Activated T-helper 17 cell treated with anti-CD3 and anti-CD28 coated beads, Interleukin-2, amount 50 U/mL, for 72 hours (primary cell): ENCODE measurements around the gene PAF1. TPM values are rescaled to one million over a fixed set of nuclear protein-coding genes. Genes with fewer than 3 reads are reported as not detected.

ENCODE experiments used
- ATAC-seq: fragments of 150-1000 bp; cut with Tn5 transposase; replicated peaks from 2 replicates; pipeline ENCODE4 v1.10.0; 2021; ENCODE audit warnings: mild to moderate bottlenecking, moderate library complexity
- H3K27ac Mint-ChIP-seq: one replicate; pipeline ENCODE4 v1.8.0; 2022; ENCODE audit warnings: mixed read lengths
- H3K27me3 Mint-ChIP-seq: one replicate; pipeline ENCODE4 v1.8.0; 2022; ENCODE audit warnings: mixed read lengths
- H3K36me3 Mint-ChIP-seq: one replicate; pipeline ENCODE4 v1.8.0; 2022; ENCODE audit warnings: low read depth, mild to moderate bottlenecking, mixed read lengths
- H3K4me1 Mint-ChIP-seq: one replicate; pipeline ENCODE4 v1.8.0; 2022; ENCODE audit warnings: mixed read lengths
- H3K4me3 Mint-ChIP-seq: one replicate; pipeline ENCODE4 v1.8.0; 2022; ENCODE audit warnings: mild to moderate bottlenecking, mixed read lengths
- H3K9me3 Mint-ChIP-seq: one replicate; pipeline ENCODE4 v1.8.0; 2022; ENCODE audit warnings: mixed read lengths
- total RNA-seq, 2 donors: library from RNA; stranded (reverse); gene quantifications; one replicate each; pipeline ENCODE4 v1.2.3, GENCODE V29; 2022

The PAF1 gene
- total RNA-seq, 2 donors from 2014 or later = 46.6 to 58.6 TPM

DNA sequence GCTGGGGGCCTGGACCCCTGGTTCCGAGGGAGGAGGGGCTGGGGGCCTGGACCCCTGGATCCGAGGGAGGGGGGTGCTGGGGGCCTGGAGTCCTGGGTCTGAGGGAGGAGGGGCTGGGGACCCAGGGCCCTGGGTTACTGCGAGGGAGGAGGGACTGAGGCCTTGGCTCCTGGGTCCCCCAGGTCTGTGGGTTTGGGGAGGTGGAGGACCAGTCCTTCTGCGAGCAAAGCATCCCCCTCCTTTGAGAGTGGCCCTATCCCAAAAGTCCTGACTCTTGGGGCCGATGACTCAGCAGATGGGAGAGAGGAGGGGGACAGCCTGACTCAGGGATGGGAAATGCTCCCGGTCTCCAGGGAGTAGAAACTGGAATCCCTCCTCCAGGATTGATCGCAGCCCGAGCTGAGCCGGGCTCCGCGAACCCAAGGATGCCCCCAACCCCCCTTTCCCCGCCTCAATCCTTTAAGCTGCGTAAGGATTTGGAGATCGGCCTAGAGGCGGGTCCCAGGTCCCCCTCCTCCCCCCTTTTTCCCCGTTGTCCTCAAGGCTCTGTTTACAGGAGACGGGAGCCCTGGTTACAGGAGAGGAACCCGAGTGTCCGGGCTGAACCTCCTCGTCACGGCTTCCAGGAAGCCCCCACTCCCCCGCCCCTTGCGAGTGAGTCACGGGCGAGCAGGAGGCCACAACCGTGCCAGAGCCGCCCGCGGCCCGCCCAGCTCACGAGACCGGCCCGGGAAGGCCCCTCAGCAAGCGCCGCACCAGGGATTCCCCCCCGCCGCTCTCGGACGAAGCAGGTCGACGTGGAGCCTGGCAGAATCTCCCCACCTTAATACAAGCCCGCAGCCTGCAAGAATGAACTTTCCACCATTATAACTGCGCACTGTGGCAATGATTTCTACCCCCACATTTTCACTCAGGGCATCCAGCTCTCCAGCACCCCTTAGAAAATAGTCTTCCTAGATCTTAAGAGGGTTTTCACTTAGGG is 12.7 kb upstream of the PAF1 start:
- Mint-ChIP-seq H3K4me3 (peak overlapping the region; percentile 91), H3K4me1 (peaks cover 31% of the 10 kb centered on the region), H3K36me3 (peaks cover 58% of the 10 kb centered on the region), H3K27me3 (no peaks in the 10 kb centered on the region), H3K9me3 (no peaks in the 10 kb centered on the region), H3K27ac (peak overlapping the region; percentile 91)
- peak; percentile 39 for ATAC-seq

DNA sequence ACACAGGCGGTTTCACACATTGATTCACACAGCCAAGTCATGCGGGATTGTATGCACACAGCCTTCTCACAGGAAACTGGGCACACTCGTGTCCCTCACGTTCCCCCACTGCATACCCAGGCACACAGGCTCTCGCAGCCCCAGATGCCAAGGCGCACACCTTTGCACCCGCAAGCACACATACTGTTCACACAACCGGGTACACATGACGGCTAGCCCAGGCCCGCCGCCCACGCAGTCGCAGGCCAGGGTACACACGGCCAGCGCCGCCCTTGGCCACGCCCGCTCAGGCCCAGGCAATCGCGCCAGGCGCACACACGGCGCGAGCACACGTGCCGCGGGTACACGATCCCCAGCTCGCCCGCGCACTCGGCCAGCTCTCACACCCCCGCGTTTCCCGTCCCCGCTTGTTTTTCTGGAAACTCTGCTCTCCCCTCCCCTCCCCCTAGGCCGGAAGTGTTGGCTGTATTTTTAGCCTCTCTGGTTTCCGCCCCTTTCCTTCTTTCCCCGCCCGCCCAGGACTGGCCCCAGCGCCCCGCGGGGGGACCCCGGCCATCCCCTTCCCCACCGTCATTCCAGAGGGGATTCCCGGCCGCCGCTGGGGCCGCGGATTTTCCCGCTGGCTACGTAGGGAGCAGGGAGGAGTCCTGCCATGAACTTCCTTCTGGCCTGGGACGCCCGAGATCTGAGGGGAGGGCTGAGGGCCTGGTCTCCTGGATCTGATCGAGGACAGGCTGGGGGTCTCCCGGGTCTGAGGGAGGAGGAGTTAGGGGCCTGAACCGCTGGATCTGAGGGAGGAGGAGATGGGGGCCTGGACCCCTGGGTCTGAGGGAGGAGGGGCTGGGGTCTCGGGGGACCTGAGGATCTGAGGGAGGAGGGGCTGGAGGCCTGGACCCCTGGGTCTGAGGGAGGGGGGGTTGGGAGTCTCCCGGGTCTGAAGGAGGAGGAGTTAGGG is 11.7 kb upstream of the PAF1 start:
- no peaks in the 10 kb centered on the region for H3K27me3 Mint-ChIP-seq
- peak overlapping the region; percentile 91 for H3K4me3 Mint-ChIP-seq
- peak; percentile 9 for ATAC-seq
- peak overlapping the region; percentile 91 for H3K27ac Mint-ChIP-seq
- H3K9me3 Mint-ChIP-seq = no peaks in the 10 kb centered on the region
- peaks cover 37% of the 10 kb centered on the region for H3K4me1 Mint-ChIP-seq
- H3K36me3 Mint-ChIP-seq = peaks cover 54% of the 10 kb centered on the region

DNA sequence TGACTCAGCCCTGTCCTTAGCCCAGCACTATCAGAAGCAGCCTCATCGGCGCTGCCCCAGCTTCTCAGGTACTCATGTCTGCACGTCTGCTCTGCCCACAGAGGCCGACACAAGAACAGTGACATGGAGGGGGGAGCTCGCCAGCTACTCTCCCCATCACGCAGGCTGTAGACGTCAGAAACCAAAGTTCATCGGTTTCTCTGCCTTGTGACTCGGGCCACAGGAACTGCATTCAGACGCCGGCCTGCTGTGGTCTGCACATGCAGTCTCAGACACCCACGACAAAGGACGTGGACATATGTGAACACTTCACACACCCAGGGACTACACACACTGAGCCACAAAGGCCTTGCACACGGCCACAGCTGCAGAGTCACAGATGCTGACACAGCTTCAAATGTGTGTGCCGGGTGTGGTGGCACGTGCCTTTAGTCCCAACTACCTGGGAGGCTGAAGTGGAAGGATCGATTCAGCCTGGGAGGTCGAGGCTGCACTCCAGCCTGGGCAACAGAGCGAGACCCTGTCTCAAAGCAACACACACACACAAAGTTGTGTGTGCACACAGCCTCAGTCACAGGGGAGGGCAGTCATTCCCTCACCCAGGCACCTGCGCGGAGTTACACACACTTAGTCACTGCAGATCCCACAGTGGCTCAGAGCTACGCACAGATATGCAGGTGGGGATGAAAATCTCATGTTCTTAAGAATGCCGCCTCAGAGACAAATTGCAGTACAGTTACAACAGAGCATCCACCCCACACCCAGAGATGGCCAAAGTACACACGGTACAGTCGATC is 10.8 kb upstream of the PAF1 start:
- Mint-ChIP-seq H3K27ac (peak overlapping the region; percentile 91), H3K4me1 (peaks cover 37% of the 10 kb centered on the region), H3K27me3 (no peaks in the 10 kb centered on the region), H3K4me3 (peak overlapping the region; percentile 91), H3K36me3 (peaks cover 46% of the 10 kb centered on the region), H3K9me3 (no peaks in the 10 kb centered on the region)
- peak; percentile 71 for ATAC-seq

DNA sequence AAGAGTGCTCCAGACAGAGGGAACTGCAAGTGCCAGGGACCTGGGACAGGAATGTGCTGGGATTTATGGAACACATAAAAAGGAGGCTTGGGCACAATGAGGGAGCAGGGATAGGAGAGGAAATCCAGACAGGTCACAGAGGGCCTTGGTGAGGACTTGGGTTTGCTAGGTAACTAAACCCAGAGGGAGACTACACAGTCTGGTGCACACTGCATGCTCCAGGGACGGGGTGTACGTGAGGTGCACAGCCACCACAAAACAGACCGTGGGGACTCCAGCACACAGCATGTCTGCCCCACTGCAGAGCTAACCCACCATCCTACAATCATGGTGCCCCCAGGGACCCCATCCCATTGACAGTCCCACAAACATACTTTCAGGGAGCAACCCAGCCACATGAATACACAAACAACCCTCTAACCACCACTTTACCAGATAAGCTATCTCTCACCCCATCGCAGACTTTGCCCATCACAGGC is 10.2 kb upstream of the PAF1 start:
- H3K36me3 Mint-ChIP-seq = peaks cover 41% of the 10 kb centered on the region
- H3K4me3 Mint-ChIP-seq = peak overlapping the region; percentile 91
- peaks cover 33% of the 10 kb centered on the region for H3K4me1 Mint-ChIP-seq
- no peaks in the 10 kb centered on the region for H3K27me3 Mint-ChIP-seq
- peak; percentile 8 for ATAC-seq
- peak overlapping the region; percentile 91 for H3K27ac Mint-ChIP-seq
- H3K9me3 Mint-ChIP-seq = no peaks in the 10 kb centered on the region

DNA sequence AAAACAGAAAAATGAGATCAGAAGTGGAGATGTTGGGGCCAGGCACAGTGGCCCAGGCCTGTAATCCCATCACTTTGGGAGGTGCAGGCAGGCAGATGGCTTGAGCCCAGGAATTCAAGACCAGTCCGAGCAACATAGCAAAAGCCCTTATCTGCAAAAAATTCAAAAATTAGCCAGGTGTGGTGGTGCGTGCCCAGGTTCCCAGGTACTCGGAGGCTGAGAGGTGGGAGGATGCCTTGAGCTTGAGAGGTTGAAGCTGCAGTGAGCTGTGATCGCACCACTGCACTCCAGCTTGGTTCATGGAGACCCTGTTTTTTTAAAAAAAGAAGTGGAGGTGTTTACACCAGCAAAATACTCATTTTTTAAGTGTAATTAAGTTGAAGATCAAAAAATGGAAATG is 9.2 kb upstream of the PAF1 start:
- no peak for ATAC-seq

DNA sequence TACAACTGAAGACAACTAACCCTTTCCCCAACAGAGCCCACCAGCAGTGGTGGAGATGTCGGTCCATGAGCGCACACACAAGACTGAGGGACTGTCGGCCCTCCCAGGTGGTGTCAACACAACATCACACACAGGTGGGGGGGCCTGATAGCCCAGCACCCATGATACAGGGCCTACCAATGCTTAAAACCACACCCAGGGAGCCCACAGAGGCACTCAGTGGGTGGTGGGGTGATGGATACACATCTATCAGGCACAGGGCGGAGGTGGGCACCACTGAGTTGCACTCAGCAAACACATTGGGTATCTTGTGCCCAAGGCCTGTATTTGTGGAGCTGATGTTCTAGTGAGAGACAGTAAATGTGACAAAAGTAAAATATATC is 8.8 kb upstream of the PAF1 start:
- ATAC-seq = no peak
- H3K9me3 Mint-ChIP-seq = no peaks in the 10 kb centered on the region

More for the DNA sequence above, 9.2 kb upstream of the PAF1 start:
- H3K9me3 Mint-ChIP-seq = no peaks in the 10 kb centered on the region
- peak overlapping the region; percentile 91 for H3K4me3 Mint-ChIP-seq
- H3K27ac Mint-ChIP-seq = peak overlapping the region; percentile 94
- H3K36me3 Mint-ChIP-seq = peaks cover 48% of the 10 kb centered on the region
- H3K4me1 Mint-ChIP-seq = peaks cover 31% of the 10 kb centered on the region
- H3K27me3 Mint-ChIP-seq = no peaks in the 10 kb centered on the region

DNA sequence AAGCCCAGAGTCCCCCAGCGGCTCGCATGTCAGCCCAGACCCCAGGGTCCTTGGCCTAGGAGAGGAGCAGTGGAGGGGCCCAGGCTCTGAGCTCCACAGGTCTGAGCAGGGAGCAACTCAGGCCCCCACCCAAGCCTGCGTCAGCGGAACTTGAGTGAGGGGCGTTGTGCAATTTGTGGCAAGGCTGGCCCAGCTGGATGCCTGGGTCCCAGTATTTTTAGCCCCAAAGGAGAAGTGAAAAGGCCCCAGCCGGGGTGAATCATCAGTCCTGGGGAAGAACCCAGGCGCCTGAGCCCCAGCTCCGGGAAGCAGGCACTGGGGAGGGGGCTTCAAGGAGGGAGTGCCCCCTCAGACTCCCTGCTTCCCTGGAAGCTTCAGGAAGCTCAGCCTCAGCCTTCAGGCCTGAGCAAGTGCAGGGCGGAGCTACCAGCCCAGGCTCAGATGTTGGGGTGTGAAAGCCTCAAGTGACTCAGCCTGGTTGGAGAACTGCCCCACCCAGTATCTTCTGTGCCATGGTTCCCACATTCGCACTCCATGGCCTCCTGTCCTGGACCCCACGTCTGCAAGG is 7.5 kb upstream of the PAF1 start:
- Mint-ChIP-seq H3K4me1 (peaks cover 31% of the 10 kb centered on the region), H3K9me3 (no peaks in the 10 kb centered on the region), H3K27me3 (no peaks in the 10 kb centered on the region), H3K4me3 (peak overlapping the region; percentile 91), H3K36me3 (peaks cover 63% of the 10 kb centered on the region), H3K27ac (peak overlapping the region; percentile 94)
- peak; percentile 30 for ATAC-seq

More for the DNA sequence above, 8.8 kb upstream of the PAF1 start:
- Mint-ChIP-seq H3K27ac (peak overlapping the region; percentile 94), H3K27me3 (no peaks in the 10 kb centered on the region), H3K36me3 (peaks cover 53% of the 10 kb centered on the region), H3K4me1 (peaks cover 31% of the 10 kb centered on the region), H3K4me3 (peak overlapping the region; percentile 91)

DNA sequence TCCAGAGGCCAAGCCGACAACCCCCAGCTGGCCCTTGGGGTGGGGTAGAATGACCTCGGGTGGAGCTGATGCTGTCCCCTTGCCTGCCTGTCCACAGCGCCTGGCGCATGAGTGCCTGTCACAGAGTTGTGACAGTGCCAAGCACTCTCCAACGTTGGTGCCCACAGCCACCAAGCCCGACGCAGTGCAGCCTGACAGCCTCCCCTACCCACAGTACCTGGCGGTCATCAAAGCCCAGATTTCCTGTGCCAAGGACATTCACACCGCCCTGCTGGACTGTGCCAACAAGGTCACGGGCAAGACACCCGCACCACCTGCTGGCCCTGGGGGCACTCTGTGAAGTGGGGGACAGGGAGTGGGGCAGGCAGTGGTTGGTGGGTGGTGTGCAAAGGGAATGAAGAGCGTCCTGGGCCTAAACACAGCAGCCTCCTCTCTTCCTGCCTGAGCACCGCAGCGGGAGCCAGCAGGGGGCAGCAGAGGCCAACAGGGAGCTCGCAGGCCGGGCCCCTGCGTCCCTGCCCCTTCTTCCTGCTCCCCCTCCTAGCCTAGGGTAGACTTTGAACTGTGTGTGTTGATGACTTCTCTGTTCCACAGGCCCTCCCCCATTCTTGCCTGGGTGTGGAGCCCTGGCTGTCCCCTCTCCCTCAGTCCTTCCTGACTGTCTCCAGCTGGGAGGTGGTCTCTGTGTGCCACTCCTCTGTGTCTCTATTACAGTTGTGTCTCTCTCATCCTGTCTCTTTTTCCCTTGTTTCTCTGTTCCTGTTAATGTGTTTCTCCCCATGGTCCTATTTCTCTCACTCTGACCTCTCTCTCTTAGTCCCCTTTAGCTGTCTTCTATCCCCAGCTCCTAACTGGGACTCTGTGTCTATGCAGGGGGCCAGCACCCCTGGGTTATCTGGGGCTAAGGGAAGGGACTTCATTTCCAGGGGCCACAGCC is 6.7 kb upstream of the PAF1 start:
- H3K27me3 Mint-ChIP-seq = no peaks in the 10 kb centered on the region
- peaks cover 31% of the 10 kb centered on the region for H3K4me1 Mint-ChIP-seq
- peak overlapping the region; percentile 94 for H3K27ac Mint-ChIP-seq
- peaks cover 66% of the 10 kb centered on the region for H3K36me3 Mint-ChIP-seq
- H3K9me3 Mint-ChIP-seq = no peaks in the 10 kb centered on the region
- peak overlapping the region; percentile 91 for H3K4me3 Mint-ChIP-seq
- ATAC-seq = peak; percentile 50

DNA sequence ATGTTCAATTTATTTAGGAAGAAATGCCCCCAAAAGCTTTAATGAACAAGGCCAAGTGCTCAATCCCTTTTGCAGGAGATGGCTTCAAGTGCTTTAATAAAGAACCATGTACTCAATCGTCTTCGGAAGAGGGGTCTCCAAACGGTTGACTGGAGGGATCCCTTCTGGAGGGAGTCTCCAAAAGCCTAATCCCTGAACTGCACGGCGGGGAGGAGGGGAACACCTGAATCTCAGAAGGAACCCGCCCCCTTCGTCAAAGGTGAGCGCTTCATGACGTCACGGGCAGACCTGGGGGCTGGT is 505 bp downstream of the PAF1 start:
- H3K27ac Mint-ChIP-seq = peak overlapping the region; percentile 99
- no peak for ATAC-seq
- H3K4me1 Mint-ChIP-seq = peaks cover 5% of the 10 kb centered on the region
- no peaks in the 10 kb centered on the region for H3K27me3 Mint-ChIP-seq
- H3K36me3 Mint-ChIP-seq = peaks cover 98% of the 10 kb centered on the region
- no peaks in the 10 kb centered on the region for H3K9me3 Mint-ChIP-seq
- peak overlapping the region; percentile 100 for H3K4me3 Mint-ChIP-seq

DNA sequence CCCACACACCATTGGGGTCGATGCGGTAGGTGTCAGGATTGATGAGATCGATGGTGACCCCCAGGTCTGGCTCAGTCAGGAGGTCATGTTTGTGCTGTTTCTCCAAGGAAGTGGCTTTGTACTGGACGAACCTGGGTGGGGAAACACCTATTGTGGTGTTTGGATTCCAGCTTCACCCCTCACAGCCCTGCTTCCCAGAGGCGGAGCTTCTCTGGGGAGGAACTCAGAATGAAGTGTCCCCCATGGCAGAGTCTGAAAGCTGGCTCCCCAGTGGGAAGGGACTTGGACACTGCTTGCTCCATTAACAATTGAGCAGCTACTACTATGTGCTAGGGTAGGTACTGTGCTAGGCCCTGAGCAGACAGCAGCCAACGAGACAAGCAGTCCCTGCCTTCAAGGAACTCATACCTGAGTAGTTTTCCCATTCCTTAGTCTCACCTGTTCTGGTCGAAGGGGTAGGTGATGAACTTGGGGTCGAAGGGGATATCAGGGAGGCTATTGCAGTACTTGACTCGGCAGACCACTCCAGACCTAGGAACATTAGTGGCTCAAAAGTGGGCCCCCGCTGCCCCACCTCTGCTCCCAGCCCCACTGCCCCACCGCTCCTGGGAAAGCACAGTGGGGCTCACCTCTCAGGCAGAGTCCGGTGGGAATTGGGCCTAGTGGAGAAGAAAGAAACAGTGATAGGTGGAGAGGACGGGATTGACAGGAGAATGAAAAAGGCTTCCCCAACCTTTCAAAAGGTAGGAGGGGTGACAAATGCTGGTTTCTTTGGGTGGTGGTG is 1.1 kb downstream of the PAF1 start:
- Mint-ChIP-seq H3K27me3 (no peaks in the 10 kb centered on the region), H3K27ac (peak overlapping the region; percentile 99), H3K9me3 (no peaks in the 10 kb centered on the region), H3K36me3 (peaks cover 98% of the 10 kb centered on the region), H3K4me1 (peaks cover 5% of the 10 kb centered on the region), H3K4me3 (peak overlapping the region; percentile 100)
- ATAC-seq = no peak

DNA sequence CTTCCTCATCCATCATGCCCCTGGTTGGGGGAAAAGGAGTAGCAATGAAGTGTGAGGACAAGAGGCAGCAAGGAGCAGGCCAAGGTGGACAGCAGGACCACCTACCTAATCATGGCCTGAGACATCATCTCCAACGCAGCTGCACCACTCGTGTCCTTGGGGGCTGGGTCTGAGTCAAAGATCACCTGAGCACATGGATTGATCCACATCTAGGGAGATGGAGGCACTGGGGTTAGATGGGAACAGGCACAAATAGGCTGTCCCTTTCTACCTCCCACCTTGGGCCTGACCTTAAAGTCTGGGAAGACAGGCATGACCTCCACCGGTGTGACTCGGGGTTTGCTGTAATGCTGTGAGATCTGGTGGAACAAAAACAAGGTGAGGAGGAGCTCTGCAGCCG is 2.2 kb downstream of the PAF1 start:
- no peak overlapping the region for H3K4me3 Mint-ChIP-seq
- H3K9me3 Mint-ChIP-seq = no peaks in the 10 kb centered on the region
- peaks cover 5% of the 10 kb centered on the region for H3K4me1 Mint-ChIP-seq
- H3K27ac Mint-ChIP-seq = peak overlapping the region; percentile 99
- peaks cover 100% of the 10 kb centered on the region for H3K36me3 Mint-ChIP-seq
- no peaks in the 10 kb centered on the region for H3K27me3 Mint-ChIP-seq
- no peak for ATAC-seq

DNA sequence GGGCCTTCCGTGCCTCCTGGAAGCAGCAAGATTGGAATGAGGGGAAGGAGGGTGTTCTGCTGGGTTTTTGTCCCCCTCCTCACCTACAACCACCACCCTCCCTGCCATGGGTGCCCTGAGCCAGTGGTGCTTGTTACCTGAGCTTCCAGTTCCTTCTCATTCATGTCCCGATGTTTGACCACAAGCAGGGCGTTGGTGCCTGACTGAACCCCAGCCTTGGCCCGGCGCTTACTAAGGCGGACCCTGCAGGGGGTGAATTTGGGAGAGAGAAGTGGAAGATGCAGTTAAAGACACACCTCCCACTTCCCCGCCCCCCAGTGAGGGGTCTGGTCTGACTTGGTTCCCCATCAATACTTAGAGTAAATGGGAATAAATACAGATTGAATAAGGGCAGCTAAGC is 4.3 kb downstream of the PAF1 start:
- Mint-ChIP-seq H3K36me3 (peaks cover 100% of the 10 kb centered on the region), H3K27ac (peak overlapping the region; percentile 37)
- ATAC-seq = no peak

More for the DNA sequence above, 4.3 kb downstream of the PAF1 start:
- H3K4me1 Mint-ChIP-seq = peaks cover 5% of the 10 kb centered on the region
- no peaks in the 10 kb centered on the region for H3K9me3 Mint-ChIP-seq
- no peak overlapping the region for H3K4me3 Mint-ChIP-seq
- no peaks in the 10 kb centered on the region for H3K27me3 Mint-ChIP-seq
